ENCODE results near the gene COL25A1. TPM values are rescaled to one million over a fixed set of nuclear protein-coding genes. Genes with fewer than 3 reads are reported as not detected.

Gene COL25A1
- under 1 TPM; 0.22 to 0.77 (median 0.51) TPM for total RNA-seq
- 0.29 TPM for polyA plus RNA-seq
- long read RNA-seq, donor 1 = 0 reads
- long read RNA-seq, donor 2 = 0 reads
- long read RNA-seq, donor 3 = 0 reads
- long read RNA-seq, donor 4 = 0 reads

DNA sequence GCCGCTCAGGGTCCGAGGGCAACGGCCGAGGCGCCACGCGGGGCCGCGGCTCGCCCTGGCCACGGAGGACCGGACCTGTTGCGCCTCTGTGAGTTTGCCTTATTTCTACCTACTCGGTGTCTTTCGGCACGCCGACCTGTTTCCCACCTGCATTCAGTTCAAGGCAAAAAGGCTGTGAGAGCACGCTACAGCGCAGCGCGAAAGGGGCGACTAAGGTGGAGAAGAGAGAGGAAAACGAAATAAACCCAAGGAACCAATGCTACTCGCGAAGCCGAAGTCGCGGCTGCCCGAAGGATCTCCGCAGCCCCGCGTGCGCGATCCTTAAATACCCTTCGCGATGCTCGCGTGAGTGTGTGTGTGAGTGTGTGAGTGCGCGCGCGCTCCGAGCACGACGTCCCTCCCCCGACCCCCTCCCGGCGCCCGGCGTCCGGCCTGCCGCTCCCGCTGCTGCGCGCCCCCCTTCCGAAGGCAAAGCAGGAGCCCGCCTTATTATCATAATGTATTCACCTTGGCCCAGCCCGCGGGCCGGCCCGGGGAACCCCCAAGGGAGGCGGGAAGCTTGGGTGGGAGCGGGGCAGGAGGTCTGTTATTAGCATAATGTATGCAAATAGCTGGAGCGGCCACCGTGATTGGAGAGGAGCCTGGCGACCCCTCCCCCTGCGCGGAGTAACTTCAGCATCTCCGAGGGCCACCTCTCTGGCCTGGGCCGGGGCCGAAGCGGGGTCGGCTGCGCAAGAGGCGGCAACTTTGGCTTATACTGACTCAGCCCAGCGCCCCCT lies at the start of gene COL25A1:
COL25A1 (minus strand) TSS at position 298 of the 779 bp plus-strand sequence.
- ATAC-seq = peak; percentile 76 to 86
- Histone ChIP-seq H3K4me3 (ENCODE audit: low read length) (peak within 1 kb of the TSS; percentile 73), H3K27me3 (ENCODE audit: control insufficient read depth, insufficient read depth) (no peaks in the 10 kb centered on the region), H3K27ac (ENCODE audit: low read length) (no peak within 1 kb of the TSS), H3K9me3 (ENCODE audit: control insufficient read depth, low read length) (no peaks in the 10 kb centered on the region), H3K4me1 (ENCODE audit: control insufficient read depth, insufficient read depth, low read length) (peaks cover 3% of the 10 kb centered on the region)
- under 1% methylated on average over 76 of the region's 76 CpGs for WGBS
- DNase-seq = peak; percentile 47 to 79 (median 71)
- intact Hi-C loops (cut with DNase I) = no loop called here

DNA sequence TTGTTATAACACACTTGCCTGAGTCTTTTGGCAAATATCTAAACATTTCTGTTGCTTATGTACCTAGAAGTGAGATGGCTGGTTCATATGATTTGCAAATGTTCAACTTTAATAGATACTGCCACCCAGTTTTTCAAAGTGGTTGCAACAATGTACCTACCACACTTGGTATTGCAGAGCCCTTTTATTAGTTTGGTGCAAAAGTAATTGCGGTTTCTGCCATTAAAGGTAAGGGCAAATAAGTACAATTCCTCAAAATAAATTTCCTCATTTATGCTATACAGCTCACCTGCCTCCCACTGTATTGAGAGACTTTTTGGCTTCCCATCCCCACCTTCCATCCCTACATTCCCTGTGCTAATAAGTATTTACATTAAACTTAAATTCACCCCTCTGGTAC lies 47.7 kb upstream of the COL25A1 start:
- no peak overlapping the region for H3K27ac ChIP-seq (ENCODE audit: low read length)

DNA sequence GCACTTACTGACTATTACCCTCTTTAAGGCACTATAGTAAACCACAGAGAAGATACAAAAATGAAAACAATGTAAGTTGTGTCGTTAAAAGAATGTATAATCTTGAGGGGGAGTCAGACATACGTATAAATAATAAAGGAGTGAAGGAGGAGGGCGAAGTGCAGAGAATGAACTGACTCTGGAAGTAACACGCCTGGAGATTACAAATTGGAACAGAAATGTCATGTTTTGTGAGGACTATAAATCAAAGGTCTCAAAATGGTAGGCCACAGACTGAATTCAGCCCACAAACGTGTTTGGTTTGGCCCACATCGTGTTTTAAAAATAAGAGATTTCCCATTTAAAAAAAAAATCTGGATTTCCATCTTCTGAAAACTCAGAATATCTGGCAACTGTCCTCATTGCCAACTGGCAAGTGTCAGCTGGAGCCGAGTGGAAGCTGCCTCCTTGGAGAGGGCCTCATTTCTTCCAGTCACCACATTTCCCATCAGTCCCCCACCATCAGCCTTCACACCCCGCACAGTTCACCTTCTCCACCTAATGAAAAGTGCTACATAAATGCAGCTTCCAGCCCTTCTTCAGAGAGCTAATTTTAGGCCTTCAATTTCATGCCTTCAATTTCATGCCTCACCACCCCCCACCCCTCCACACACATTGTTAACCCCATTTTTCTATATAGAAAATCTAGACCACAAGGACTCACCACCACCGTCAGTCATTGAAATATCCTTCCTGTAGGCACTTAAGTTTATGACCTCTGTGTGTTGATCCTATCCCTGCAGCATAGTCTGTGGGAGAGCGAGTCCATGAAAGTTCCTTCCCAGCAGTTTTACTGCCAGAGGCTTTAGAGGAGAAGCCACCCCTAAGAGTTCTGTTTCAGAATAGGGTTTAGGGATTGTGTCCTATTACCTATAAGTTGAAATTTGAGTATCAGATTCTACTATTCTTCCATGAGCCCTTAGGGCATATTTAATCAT lies 32.0 kb upstream of the COL25A1 start:
- intact Hi-C loops (cut with DNase I) = no loop called here
- H3K27me3 ChIP-seq (ENCODE audit: control insufficient read depth, insufficient read depth) = no peaks in the 10 kb centered on the region
- no peaks in the 10 kb centered on the region for H3K4me1 ChIP-seq (ENCODE audit: control insufficient read depth, insufficient read depth, low read length)
- DNase-seq (no peak), ATAC-seq (peak in 1 of 2 donors; percentile 26)
- 65% methylated on average over 10 of the region's 10 CpGs for WGBS
- no peak overlapping the region for H3K4me3 ChIP-seq (ENCODE audit: low read length)
- H3K9me3 ChIP-seq (ENCODE audit: control insufficient read depth, low read length) = no peaks in the 10 kb centered on the region
- no peak overlapping the region for H3K27ac ChIP-seq (ENCODE audit: low read length)

More for the DNA sequence above, 47.7 kb upstream of the COL25A1 start:
- WGBS = 95% methylated on average over 1 of the region's 1 CpG
- peaks cover 2% of the 10 kb centered on the region for H3K9me3 ChIP-seq (ENCODE audit: control insufficient read depth, low read length)
- H3K4me3 ChIP-seq (ENCODE audit: low read length) = no peak overlapping the region
- H3K4me1 ChIP-seq (ENCODE audit: control insufficient read depth, insufficient read depth, low read length) = no peaks in the 10 kb centered on the region
- intact Hi-C loops (cut with DNase I) = no loop called here
- no peak for ATAC-seq
- no peak for DNase-seq
- no peaks in the 10 kb centered on the region for H3K27me3 ChIP-seq (ENCODE audit: control insufficient read depth, insufficient read depth)

DNA sequence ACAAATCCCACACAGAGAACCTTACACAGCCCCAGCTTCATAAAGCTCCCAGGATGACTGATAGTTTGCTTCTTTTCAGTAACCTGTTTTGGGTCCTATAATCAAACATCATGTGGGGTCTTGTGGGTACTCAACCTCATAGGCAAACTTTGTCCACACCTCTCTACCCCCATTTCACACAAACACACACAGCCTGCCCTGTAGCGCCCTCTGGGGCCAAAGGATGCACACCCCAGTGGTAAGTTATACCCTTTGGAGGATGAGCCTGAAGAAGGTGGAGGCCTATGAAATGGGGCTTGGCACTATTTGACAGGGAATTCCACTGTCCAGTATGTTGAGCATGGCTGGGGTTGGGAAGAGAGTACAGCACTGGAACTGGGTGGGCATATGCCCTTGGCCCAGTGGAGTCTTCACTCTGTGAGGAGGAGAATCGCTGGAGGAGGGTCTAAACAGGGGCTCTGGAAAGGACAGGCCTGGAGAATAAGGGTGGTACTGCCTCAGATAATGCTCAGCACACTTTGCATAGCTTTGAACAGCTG lies 30.5 kb upstream of the COL25A1 start:
- no peak overlapping the region for H3K4me3 ChIP-seq (ENCODE audit: low read length)
- ATAC-seq (no peak), DNase-seq (no peak)
- intact Hi-C loops (cut with DNase I) = no loop called here
- H3K27ac ChIP-seq (ENCODE audit: low read length) = no peak overlapping the region
- H3K27me3 ChIP-seq (ENCODE audit: control insufficient read depth, insufficient read depth) = no peaks in the 10 kb centered on the region
- H3K4me1 ChIP-seq (ENCODE audit: control insufficient read depth, insufficient read depth, low read length) = no peaks in the 10 kb centered on the region
- 81% methylated on average over 2 of the region's 2 CpGs for WGBS
- no peaks in the 10 kb centered on the region for H3K9me3 ChIP-seq (ENCODE audit: control insufficient read depth, low read length)

DNA sequence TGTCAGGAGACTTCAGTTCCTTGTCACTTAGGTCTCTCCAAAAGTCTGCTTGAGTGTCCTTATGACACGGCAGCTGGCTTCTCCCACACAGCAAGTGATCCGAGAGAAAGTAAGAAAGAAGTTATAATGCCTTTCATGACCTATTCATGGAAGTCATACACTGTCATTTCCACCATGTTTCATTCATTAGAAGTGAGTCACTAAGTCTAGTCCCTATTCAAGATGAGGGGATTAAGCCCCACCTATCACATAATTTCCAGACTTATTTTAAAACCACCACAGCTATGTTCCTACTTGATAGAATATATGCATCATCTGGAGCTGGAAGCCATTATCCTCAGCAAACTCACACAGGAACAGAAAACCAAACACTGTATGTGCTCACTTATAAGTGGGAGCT lies 25.2 kb upstream of the COL25A1 start:
- Histone ChIP-seq H3K9me3 (ENCODE audit: control insufficient read depth, low read length) (no peaks in the 10 kb centered on the region), H3K4me3 (ENCODE audit: low read length) (no peak overlapping the region), H3K27me3 (ENCODE audit: control insufficient read depth, insufficient read depth) (no peaks in the 10 kb centered on the region), H3K27ac (ENCODE audit: low read length) (no peak overlapping the region), H3K4me1 (ENCODE audit: control insufficient read depth, insufficient read depth, low read length) (no peaks in the 10 kb centered on the region)
- intact Hi-C loops (cut with DNase I) = no loop called here
- no peak for ATAC-seq
- WGBS = 92% methylated on average over 2 of the region's 2 CpGs
- DNase-seq = no peak

DNA sequence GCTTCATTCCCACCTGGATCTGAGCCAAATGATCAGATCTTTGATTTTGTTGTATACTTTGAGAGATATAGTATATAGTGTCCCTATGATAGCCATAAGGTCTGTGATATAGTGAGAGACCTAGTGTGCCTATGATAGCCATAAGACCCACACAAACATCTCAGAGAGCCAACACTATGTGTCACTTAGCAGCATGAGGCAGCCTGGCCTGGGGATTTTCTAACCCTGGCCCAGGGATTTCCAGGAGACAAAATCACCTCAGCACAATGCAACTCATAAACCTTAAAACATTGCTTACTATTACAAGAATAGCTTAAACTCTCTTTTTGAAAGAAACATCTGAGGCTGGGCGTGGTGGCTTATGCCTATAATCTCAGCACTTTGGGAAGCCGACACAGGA lies 23.2 kb upstream of the COL25A1 start:
- Histone ChIP-seq H3K4me1 (ENCODE audit: control insufficient read depth, insufficient read depth, low read length) (no peaks in the 10 kb centered on the region), H3K27me3 (ENCODE audit: control insufficient read depth, insufficient read depth) (no peaks in the 10 kb centered on the region), H3K4me3 (ENCODE audit: low read length) (no peak overlapping the region), H3K9me3 (ENCODE audit: control insufficient read depth, low read length) (no peaks in the 10 kb centered on the region), H3K27ac (ENCODE audit: low read length) (no peak overlapping the region)
- ATAC-seq (no peak), DNase-seq (no peak)
- 91% methylated on average over 2 of the region's 2 CpGs for WGBS
- intact Hi-C loops (cut with DNase I) = no loop called here

DNA sequence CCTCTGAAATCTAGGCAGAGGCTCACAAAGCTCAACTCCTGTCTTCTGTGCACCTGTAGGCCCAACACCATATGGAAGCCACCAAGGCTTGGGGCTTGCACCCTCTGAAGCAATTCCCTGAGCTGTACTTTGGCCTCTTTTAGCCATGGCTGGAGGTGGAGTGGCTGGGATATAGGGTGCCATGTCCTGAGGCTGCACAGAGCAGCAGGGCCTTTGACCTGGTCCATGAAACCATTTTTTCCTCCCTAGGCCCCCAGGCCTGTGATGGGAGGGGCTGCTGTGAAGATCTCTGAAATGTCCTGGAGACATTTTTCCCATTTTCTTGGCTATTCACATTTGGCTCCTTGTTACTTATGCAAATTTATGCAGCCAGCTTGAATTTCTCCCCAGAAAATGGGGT lies 20.9 kb upstream of the COL25A1 start:
- intact Hi-C loops (cut with DNase I) = no loop called here
- DNase-seq (no peak), ATAC-seq (no peak)
- no peaks in the 10 kb centered on the region for H3K9me3 ChIP-seq (ENCODE audit: control insufficient read depth, low read length)
- H3K4me1 ChIP-seq (ENCODE audit: control insufficient read depth, insufficient read depth, low read length) = no peaks in the 10 kb centered on the region
- H3K27me3 ChIP-seq (ENCODE audit: control insufficient read depth, insufficient read depth) = no peaks in the 10 kb centered on the region
- no peak overlapping the region for H3K27ac ChIP-seq (ENCODE audit: low read length)
- no peak overlapping the region for H3K4me3 ChIP-seq (ENCODE audit: low read length)

DNA sequence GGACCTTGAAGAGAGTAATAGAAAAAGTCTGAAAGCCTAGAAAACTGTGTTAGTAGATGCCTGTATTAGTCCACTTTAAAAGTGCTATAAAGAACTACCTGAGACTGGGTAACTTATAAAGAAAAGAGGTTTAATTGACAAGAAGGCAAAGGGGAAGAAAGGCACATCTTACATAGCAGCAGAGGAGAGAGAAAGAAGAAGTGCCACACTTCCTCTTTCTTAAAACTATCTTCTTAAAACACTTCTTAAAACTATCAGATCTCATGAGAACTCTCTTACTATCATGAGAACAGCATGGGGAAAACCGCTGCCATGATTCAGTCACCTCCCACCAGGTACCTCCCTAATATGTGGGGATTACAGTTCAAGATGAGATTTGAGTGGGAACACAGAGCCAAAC lies 18.8 kb upstream of the COL25A1 start:
- Histone ChIP-seq H3K9me3 (ENCODE audit: control insufficient read depth, low read length) (no peaks in the 10 kb centered on the region), H3K4me3 (ENCODE audit: low read length) (no peak overlapping the region), H3K4me1 (ENCODE audit: control insufficient read depth, insufficient read depth, low read length) (no peaks in the 10 kb centered on the region), H3K27me3 (ENCODE audit: control insufficient read depth, insufficient read depth) (no peaks in the 10 kb centered on the region), H3K27ac (ENCODE audit: low read length) (no peak overlapping the region)
- WGBS = 84% methylated on average over 1 of the region's 1 CpG
- no peak for ATAC-seq
- intact Hi-C loops (cut with DNase I) = no loop called here
- DNase-seq = no peak

DNA sequence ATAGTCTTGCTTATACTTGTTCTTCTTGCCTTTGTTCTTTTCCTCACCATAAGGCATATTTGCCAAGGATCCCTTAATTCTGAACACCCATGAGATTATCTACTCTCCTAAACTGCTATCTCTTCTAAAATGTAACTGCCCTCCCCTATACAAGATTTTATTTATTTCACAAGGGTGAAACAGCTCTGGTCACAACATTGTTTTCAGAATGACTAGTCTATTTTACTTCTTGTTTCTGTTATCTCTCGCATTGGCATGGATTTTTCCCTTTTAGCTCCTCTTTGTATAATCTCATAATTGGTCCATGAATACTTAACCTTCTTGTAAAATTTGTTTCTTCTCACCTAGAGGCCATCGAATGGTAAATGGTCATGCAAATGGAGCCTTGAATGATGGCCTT lies 17.2 kb upstream of the COL25A1 start:
- ATAC-seq = no peak
- Histone ChIP-seq H3K4me1 (ENCODE audit: control insufficient read depth, insufficient read depth, low read length) (no peaks in the 10 kb centered on the region), H3K9me3 (ENCODE audit: control insufficient read depth, low read length) (no peaks in the 10 kb centered on the region), H3K27ac (ENCODE audit: low read length) (no peak overlapping the region), H3K27me3 (ENCODE audit: control insufficient read depth, insufficient read depth) (no peaks in the 10 kb centered on the region), H3K4me3 (ENCODE audit: low read length) (no peak overlapping the region)
- WGBS = 89% methylated on average over 2 of the region's 2 CpGs
- DNase-seq = no peak
- intact Hi-C loops (cut with DNase I) = no loop called here

DNA sequence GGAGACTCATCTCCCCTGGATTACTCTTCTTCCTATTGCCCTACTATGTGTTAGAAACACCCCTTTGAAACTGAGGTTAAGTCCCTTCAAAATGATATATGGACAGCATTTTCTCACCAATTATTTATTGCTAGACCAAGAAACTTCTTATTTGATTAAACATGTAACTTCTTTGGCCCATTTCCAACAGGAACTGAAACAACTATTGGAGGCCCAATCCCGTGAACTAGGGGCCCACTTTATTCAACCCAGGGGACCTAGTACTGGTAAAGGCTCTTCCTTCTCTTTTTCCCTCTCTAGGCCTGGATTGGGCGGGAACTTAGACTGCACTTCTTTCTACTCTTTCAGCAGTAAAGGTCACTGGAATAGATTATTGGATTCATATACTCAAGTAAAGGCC lies 16.7 kb upstream of the COL25A1 start:
- WGBS = 72% methylated on average over 2 of the region's 2 CpGs
- DNase-seq (no peak), ATAC-seq (no peak)
- no peak overlapping the region for H3K4me3 ChIP-seq (ENCODE audit: low read length)
- intact Hi-C loops (cut with DNase I) = no loop called here
- no peaks in the 10 kb centered on the region for H3K27me3 ChIP-seq (ENCODE audit: control insufficient read depth, insufficient read depth)
- no peaks in the 10 kb centered on the region for H3K9me3 ChIP-seq (ENCODE audit: control insufficient read depth, low read length)
- H3K4me1 ChIP-seq (ENCODE audit: control insufficient read depth, insufficient read depth, low read length) = no peaks in the 10 kb centered on the region
- H3K27ac ChIP-seq (ENCODE audit: low read length) = no peak overlapping the region

DNA sequence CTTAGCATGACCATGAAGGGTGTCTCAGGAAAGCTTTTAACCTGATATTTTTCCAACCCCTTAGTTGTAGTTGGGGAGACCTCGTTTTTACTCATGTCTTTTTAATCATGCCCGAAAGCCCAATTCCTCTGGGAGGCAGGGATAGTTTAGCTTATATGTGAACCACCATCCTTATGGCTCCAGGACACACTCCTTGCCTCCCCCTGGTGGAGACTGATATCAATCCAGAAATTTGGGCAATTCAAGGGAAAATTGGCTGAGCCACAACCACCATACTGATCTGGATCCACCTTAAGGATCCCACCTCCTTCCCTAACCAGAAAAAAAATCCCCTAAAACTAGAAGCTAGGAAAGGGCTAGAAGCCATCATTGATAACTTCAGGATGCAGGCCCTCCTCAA lies 13.4 kb upstream of the COL25A1 start:
- 88% methylated on average over 2 of the region's 2 CpGs for WGBS
- no peaks in the 10 kb centered on the region for H3K27me3 ChIP-seq (ENCODE audit: control insufficient read depth, insufficient read depth)
- no peak overlapping the region for H3K27ac ChIP-seq (ENCODE audit: low read length)
- no peaks in the 10 kb centered on the region for H3K4me1 ChIP-seq (ENCODE audit: control insufficient read depth, insufficient read depth, low read length)
- ATAC-seq (no peak), DNase-seq (no peak)
- intact Hi-C loops (cut with DNase I) = no loop called here
- H3K4me3 ChIP-seq (ENCODE audit: low read length) = no peak overlapping the region
- no peaks in the 10 kb centered on the region for H3K9me3 ChIP-seq (ENCODE audit: control insufficient read depth, low read length)
